Measurements from ENCODE around the gene MDH2.

GRCh38 chr7:76080204-76080603, 32.3 kb downstream of the MDH2 start:
- TF ChIP-seq CTCF (IDR thresholded peaks at IDR 0.05) (no peak), POLR2A (IDR thresholded peaks at IDR 0.05) (no peak)
